ENCODE results near the gene VAMP7. TPM values are rescaled to one million over a fixed set of nuclear protein-coding genes. Genes with fewer than 3 reads are reported as not detected.

VAMP7 gene
- total and polyA plus RNA-seq, 10 of the 15 experiments (the other 5 are each of a cell fraction or from before 2014, with no cell fraction given), result 15.1 to 52.4 (median 35.8) TPM

DNA sequence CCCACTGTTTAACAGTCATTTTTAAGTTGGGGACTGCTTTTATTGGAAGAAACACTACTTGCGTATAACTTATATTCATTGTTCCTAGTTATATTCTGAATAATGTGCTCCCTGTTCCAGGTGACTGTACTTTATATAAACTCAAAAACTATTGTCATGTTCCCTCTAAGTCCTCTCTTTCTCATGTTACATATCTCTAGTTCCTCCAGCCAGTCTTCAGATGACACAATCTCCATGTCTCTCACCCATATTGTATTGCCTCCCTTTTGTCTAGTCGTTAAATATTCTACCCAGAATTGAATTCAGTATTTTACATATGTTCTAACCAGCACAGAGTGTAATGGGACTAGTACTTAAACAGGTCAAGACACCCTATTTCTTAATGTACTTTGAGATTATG is 5.3 kb downstream of the VAMP7 start:
- ChIA-PET POLR2A (no interaction called here), SMC1A (ENCODE audit: uncharacterized antibody, unreplicated experiment) (no interaction called here), CTCF (no interaction called here), RAD21 (ENCODE audit: unreplicated experiment) (no interaction called here)
- in situ Hi-C loops (cut with MboI), result no loop called here
- BruUV-seq (replicated peaks), result no TSS peak
- no peaks in the 10 kb centered on the region for H4K20me1 ChIP-seq (ENCODE audit: control insufficient read depth, insufficient read depth)
- no peaks in the 10 kb centered on the region for H3K27me3 ChIP-seq (replicated peaks in 1 of 2; ENCODE audit: control insufficient read depth in 2 of 2, insufficient read depth in 2 of 2, low read length in 1 of 2)
- H3K4me3 ChIP-seq, result no peak overlapping the region
- DNase-seq (ENCODE audit: low read depth, low spot score) (no peak), ATAC-seq (no peak), FAIRE-seq (no peak)
- intact Hi-C loops (cut with micrococcal nuclease; ENCODE audit: unreplicated experiment), result no loop called here
- H3K4me1 ChIP-seq (ENCODE audit: control insufficient read depth, insufficient read depth, low read length), result no peaks in the 10 kb centered on the region
- no peaks in the 10 kb centered on the region for H3K36me3 ChIP-seq (ENCODE audit: control insufficient read depth in 2 of 2, insufficient read depth in 2 of 2, low read length in 1 of 2)
- H3K9me3 ChIP-seq (replicated peaks; ENCODE audit: control insufficient read depth, insufficient read depth, low read length), result no peaks in the 10 kb centered on the region; the same call in 2 of the 3 replicates
- H3K4me2 ChIP-seq (ENCODE audit: control insufficient read depth, insufficient read depth), result no peak overlapping the region
- no peak overlapping the region for H2AFZ ChIP-seq (ENCODE audit: control insufficient read depth, low read depth, low read length)
- no peak overlapping the region for H3K9ac ChIP-seq (ENCODE audit: control insufficient read depth, insufficient read depth, low read length)
- no peak overlapping the region for H3K27ac ChIP-seq (ENCODE audit: control insufficient read depth, insufficient read depth)
- H3K79me2 ChIP-seq (ENCODE audit: control insufficient read depth, insufficient read depth, low read length), result peaks cover 16% of the 10 kb centered on the region
- TF ChIP-seq STAT1 (conservative IDR thresholded peaks at IDR 0.05) (no peak), BMI1 (IDR thresholded peaks at IDR 0.05; ENCODE audit: borderline replicate concordance) (no peak), ZNF622 (IDR thresholded peaks at IDR 0.05) (no peak), RUNX3 (IDR thresholded peaks at IDR 0.05; ENCODE audit: low read length) (no peak), CHD2 (IDR thresholded peaks at IDR 0.05; ENCODE audit: borderline replicate concordance, low read depth, low read length) (no peak), CBX5 (IDR thresholded peaks at IDR 0.05; ENCODE audit: low read depth) (no peak), RFX5 (IDR thresholded peaks at IDR 0.05; ENCODE audit: low read depth, low read length) (no peak)
- TF ChIP-seq, protein P1, sequence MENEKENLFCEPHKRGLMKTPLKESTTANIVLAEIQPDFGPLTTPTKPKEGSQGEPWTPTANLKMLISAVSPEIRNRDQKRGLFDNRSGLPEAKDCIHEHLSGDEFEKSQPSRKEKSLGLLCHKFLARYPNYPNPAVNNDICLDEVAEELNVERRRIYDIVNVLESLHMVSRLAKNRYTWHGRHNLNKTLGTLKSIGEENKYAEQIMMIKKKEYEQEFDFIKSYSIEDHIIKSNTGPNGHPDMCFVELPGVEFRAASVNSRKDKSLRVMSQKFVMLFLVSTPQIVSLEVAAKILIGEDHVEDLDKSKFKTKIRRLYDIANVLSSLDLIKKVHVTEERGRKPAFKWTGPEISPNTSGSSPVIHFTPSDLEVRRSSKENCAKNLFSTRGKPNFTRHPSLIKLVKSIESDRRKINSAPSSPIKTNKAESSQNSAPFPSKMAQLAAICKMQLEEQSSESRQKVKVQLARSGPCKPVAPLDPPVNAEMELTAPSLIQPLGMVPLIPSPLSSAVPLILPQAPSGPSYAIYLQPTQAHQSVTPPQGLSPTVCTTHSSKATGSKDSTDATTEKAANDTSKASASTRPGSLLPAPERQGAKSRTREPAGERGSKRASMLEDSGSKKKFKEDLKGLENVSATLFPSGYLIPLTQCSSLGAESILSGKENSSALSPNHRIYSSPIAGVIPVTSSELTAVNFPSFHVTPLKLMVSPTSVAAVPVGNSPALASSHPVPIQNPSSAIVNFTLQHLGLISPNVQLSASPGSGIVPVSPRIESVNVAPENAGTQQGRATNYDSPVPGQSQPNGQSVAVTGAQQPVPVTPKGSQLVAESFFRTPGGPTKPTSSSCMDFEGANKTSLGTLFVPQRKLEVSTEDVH (IDR thresholded peaks at IDR 0.05; ENCODE audit: low read depth, partially characterized antibody), result no peak
- TF ChIP-seq, protein P2, sequence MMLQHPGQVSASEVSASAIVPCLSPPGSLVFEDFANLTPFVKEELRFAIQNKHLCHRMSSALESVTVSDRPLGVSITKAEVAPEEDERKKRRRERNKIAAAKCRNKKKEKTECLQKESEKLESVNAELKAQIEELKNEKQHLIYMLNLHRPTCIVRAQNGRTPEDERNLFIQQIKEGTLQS (IDR thresholded peaks at IDR 0.05; ENCODE audit: borderline replicate concordance, extremely low read depth, low read depth, low read length), result no peak
- WGBS (ENCODE audit: insufficient coverage, insufficient replicate concordance, low lambda C conversion rate, missing lambda C conversion rate), result 71% methylated on average over 2 of the region's 2 CpGs

All from GM12878 (cell line).